EL (cell line): ENCODE data around the gene WAS.
"Not testable (repeated sequence)": the region's sequence is repeated elsewhere in the genome, so short reads cannot be mapped to it uniquely, and the experiment has no call there.

ENCODE experiments used
- DNase-seq: peaks from one replicate; pipeline ENCODE4 v3.0.0-alpha.2; 2016

WAS gene

GRCh38 chrX:48688531-48689150 is 5.0 kb downstream of the WAS start:
- DNase-seq, result no peak

DNA sequence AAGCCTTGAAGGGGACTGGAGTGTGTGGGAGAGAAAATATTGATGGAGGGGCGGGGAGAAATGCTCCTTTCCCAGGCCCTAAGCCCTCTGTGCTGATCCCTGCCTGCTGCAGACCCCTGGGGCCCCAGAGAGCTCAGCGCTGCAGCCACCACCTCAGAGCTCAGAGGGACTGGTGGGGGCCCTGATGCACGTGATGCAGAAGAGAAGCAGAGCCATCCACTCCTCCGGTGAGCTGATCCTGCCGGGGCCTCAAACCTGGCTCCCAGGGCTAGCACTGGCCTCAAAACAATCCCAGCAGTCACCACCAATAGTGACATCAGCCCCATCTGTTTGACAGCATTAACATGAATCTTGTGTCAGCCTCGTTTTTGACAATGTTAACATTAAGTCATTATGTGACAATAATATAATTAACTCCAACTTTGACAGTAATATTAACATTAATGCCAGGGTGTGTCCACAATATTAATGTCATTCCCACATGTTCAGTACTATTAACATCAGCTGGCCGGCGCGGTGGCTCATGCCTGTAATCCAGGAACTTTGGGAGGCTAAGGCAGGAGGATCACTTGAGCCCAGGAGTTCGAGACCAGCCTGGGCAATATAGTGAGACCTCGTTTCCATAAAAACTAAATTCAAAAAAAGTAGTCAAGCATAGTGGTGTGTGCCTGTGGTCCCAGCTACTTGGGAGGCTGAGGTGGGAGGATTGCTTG is 5.8 kb downstream of the WAS start:
- no peak for DNase-seq

GRCh38 chrX:48691746-48692145 is 8.1 kb downstream of the WAS start:
- not testable (repeated sequence) for DNase-seq

DNA sequence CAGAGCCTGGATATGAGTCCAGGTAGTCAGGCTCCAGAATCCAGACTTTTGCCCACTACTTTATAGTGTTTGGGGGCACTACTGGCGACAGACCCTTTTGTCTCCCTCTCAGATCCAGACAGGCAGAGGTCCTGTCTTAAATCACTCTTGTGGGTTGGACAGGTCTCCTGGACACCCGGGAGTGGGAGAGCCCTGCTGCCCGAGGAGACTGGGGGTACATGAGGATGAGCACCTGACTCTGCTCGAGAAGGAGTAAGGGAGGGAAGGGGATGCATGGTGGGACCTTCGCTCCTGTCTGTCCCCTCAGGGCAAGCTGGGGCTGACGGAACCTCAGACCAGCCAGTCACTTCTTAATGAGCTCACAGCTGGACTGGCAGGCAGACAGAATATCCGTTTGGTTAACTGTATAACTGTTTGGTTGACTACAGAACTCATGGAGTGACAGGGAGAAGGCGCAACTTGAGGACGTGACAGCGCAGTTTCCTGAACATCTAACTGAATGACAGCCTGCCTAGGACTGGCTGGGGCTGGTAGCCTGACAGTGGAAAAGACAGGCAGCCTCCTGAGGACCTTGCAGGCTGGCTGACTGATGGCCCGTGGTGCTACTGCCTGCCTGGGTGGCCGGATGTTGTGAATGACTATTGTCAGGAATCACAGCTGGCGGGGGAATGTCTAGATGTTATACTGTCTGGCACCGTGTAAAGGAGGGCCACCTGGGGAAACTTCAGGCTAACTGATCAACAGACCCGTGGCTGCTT is 11.4 kb downstream of the WAS start:
- DNase-seq, result no peak

DNA sequence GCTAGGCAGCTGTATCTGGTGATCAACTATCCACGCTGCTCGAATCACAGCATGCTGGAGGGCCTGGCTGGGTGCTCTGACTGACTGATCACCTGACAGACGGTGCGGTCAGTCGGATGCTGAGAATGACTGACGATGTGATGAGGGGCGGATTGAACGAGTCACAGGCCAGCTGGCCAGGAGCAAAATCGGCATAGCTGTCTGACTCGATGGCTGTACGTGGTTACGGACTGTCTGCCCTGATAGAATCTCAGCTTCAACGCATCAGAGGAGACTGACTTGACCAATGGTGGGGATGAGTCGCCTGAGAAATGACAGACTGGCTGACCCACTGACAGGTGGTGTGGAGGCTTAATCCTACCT is 11.9 kb downstream of the WAS start:
- peak; percentile 4 for DNase-seq

GRCh38 chrX:48695925-48696300 is 12.3 kb downstream of the WAS start:
- DNase-seq, result no peak

- peak; percentile 85 for DNase-seq
Measured at GRCh38 chrX:48696301-48696908, 12.8 kb downstream of the WAS start, which contains the start of gene SUV39H1. Gene SUV39H1 (plus strand): TSS chrX:48696734. CDS start chrX:48696785, 51 bp downstream.

- DNase-seq, result peak; percentile 72
Measured at GRCh38 chrX:48696909-48697727, 13.5 kb downstream of the WAS start.

GRCh38 chrX:48698306-48698705 is 14.7 kb downstream of the WAS start:
- DNase-seq, result no peak

DNA sequence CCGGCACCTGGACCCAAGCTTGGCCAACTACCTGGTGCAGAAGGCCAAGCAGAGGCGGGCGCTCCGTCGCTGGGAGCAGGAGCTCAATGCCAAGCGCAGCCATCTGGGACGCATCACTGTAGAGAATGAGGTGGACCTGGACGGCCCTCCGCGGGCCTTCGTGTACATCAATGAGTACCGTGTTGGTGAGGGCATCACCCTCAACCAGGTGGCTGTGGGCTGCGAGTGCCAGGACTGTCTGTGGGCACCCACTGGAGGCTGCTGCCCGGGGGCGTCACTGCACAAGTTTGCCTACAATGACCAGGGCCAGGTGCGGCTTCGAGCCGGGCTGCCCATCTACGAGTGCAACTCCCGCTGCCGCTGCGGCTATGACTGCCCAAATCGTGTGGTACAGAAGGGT is 16.6 kb downstream of the WAS start:
- DNase-seq, result no peak

GRCh38 chrX:48700951-48701653 is 17.5 kb downstream of the WAS start:
- DNase-seq, result no peak

DNA sequence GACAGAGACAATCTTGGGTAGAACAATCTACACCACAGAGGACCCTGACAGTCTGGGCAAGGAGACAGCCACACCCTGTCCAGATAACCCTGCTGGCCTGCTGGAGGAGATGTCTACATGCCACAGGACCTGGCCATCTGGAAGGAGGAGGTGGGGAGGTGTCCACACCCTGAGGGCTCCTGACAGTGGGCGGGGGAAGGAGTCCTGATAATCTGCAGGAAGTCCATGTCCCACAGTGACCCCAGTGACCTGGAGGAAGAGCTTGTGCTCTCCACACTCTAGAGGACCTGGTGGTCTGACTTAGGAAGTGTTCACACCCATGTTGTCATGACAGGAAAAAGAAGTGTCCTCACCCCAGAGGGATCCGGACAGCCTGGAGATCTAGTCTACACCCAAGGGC is 18.4 kb downstream of the WAS start:
- no peak for DNase-seq

GRCh38 chrX:48702716-48703115 is 19.1 kb downstream of the WAS start:
- no peak for DNase-seq

- no peak for DNase-seq
Measured at GRCh38 chrX:48703228-48703627, 19.6 kb downstream of the WAS start.

- peak; percentile 68 for DNase-seq
Measured at GRCh38 chrX:48703642-48704481, 20.3 kb downstream of the WAS start.

GRCh38 chrX:48705871-48706270 is 22.3 kb downstream of the WAS start:
- no peak for DNase-seq

DNA sequence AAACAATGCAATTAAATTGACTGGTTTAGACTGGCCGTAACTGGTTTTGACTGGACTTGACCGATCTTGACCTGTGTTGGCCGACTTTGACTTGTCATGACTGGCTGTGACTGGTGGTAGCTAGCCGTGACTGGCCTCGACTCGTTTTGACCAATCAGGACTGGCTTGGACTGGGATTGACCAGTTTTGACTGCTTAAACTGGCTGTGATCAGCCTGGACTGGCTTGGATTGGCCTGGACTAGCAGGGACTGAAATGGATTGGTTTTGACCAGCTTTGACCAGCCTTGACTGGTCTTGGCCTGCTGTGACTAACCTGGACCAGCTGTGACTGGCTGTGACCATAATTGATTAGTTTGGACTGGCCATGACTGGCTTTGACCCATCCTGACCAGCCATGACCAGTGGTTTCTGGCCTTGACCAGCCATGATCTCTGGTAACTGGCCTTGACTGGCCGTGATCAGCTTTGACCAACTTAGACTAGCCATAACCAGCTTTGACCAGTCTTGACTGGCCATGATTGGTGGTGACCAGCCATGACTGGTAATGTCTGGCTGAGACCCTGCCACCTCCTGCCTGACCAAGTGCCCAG is 26.0 kb downstream of the WAS start:
- no peak for DNase-seq

GRCh38 chrX:48711162-48711928 is 27.7 kb downstream of the WAS start:
- DNase-seq, result no peak

DNA sequence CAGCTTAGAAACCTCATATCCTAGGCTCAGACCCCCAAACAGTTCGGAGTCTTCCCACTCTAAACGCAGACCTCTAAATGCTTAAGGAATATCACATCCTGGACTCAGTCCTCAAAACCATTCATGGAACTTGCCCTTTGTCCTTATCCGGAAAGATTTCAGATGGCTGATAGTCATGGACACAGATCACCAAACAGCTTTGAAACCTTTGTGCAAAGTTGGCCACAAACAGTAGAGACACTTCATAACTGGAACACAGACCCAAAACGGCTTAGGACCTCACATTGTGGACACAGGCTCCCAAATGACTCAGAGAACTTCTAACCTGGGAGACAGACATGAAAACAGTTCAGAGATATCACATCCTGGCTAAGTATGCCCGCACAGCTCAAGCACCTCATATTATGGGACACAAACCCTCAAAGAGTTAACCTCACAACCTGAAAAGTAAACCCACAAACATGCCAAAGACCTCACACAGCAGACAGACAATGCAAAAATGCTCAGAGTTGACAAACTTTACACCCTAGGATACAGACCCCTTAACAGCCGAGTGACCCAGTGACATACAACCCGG is 28.4 kb downstream of the WAS start:
- no peak for DNase-seq

GRCh38 chrX:48713847-48714246 is 30.2 kb downstream of the WAS start:
- DNase-seq, result no peak
